SK-N-MC (cell line): Measurements from ENCODE around the gene MPG.

Experiments used
- EZH2 ChIP-seq: fragments of 200-600 bp; sonication (generic); IDR thresholded peaks from one replicate; pipeline ENCODE4 v1.6.1; 2017; ENCODE audit warnings: antibody characterized with exemption
- FOXP2 ChIP-seq: optimal IDR thresholded peaks from 2 replicates; pipeline ENCODE3; 2011; ENCODE audit warnings: mild to moderate bottlenecking, moderate library complexity; ENCODE audit not compliant: insufficient read depth; ENCODE audit errors: extremely low read length, control extremely low read depth
- POLR2AphosphoS5 ChIP-seq: IDR thresholded peaks from 2 replicates; pipeline ENCODE4 v1.6.1; 2012; ENCODE audit warnings: mild to moderate bottlenecking, low read depth, low read length, borderline replicate concordance

DNA sequence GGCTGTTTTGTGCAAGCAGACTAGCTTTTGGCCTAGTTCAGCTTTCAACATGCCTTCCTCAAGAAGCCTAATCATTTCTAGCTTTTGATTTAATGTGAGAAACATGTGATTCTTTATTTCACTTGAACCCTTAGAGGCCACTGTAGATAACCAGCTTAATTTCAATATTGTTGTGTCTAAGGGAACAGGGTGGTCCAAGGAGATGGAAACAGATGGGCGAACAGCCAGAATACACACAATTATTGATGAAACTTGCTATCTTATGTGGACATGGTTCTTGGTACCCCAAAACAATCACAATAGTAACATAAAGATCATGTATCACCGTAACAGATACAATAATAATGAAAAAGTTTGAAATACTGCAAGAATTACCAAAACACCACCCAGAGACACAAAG is 55.7 kb downstream of the MPG start:
- TF ChIP-seq POLR2AphosphoS5 (no peak), EZH2 (no peak), FOXP2 (no peak)
